HL-60 (cell line): ENCODE results near the gene DNAH10.

ENCODE experiments used
- GABPA ChIP-seq: IDR thresholded peaks from 2 replicates; pipeline ENCODE4 v1.6.1; 2012; ENCODE audit warnings: low read depth
- POLR2AphosphoS5 ChIP-seq: IDR thresholded peaks from 2 replicates; pipeline ENCODE4 v1.6.1; 2012; ENCODE audit warnings: low read depth
- SPI1 ChIP-seq: IDR thresholded peaks from 2 replicates; pipeline ENCODE4 v1.6.1; 2012; ENCODE audit warnings: low read depth, mild to moderate bottlenecking, borderline replicate concordance
- TF ChIP-seq, protein P1 (sequence below): IDR thresholded peaks from 2 replicates; pipeline ENCODE4 v1.6.1; 2012; ENCODE audit warnings: low read depth; ENCODE audit not compliant: insufficient replicate concordance
- TF ChIP-seq, protein P2 (sequence below): IDR thresholded peaks from one replicate; pipeline ENCODE4 v1.5.1; 2011; ENCODE audit warnings: low read length, control low read depth, inconsistent platforms; ENCODE audit not compliant: insufficient read depth

DNA sequence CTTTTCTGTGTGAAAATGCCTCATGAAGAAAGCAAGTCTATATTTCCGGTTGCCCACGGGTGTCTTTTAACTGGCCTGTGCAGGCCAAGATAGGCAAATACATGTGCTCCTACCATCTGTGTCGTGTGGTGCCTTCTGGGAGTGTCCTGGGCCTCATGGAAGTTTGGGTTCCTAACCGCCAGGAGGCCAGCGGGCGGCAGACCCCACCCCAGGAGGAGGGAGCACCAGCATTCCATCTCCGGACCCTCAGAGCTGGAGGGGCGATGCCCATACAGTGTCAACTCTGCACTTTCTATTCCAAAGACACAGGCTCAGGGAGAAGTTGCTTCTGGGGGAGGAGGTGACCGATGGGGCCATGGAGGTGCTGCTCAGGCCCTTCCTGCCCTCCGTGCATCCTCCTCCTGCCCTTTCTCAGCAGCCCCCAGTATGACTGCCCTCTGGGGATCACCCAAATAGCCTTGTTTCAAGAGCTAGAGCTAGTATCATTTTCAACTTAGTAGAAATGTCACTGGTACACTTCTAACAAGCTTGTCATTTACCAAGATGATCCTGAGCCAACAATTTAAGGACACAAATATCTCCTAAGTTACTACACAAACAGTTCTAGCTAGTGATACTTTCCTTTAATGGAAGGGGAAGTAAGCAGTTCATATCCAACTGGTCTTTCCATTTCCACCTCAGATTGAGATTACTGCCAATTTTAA lies 192.7 kb downstream of the DNAH10 start:
- TF ChIP-seq POLR2AphosphoS5: no peak
- no peak for TF ChIP-seq GABPA
- TF ChIP-seq, protein P1, sequence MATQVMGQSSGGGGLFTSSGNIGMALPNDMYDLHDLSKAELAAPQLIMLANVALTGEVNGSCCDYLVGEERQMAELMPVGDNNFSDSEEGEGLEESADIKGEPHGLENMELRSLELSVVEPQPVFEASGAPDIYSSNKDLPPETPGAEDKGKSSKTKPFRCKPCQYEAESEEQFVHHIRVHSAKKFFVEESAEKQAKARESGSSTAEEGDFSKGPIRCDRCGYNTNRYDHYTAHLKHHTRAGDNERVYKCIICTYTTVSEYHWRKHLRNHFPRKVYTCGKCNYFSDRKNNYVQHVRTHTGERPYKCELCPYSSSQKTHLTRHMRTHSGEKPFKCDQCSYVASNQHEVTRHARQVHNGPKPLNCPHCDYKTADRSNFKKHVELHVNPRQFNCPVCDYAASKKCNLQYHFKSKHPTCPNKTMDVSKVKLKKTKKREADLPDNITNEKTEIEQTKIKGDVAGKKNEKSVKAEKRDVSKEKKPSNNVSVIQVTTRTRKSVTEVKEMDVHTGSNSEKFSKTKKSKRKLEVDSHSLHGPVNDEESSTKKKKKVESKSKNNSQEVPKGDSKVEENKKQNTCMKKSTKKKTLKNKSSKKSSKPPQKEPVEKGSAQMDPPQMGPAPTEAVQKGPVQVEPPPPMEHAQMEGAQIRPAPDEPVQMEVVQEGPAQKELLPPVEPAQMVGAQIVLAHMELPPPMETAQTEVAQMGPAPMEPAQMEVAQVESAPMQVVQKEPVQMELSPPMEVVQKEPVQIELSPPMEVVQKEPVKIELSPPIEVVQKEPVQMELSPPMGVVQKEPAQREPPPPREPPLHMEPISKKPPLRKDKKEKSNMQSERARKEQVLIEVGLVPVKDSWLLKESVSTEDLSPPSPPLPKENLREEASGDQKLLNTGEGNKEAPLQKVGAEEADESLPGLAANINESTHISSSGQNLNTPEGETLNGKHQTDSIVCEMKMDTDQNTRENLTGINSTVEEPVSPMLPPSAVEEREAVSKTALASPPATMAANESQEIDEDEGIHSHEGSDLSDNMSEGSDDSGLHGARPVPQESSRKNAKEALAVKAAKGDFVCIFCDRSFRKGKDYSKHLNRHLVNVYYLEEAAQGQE: no peak
- TF ChIP-seq, protein P2, sequence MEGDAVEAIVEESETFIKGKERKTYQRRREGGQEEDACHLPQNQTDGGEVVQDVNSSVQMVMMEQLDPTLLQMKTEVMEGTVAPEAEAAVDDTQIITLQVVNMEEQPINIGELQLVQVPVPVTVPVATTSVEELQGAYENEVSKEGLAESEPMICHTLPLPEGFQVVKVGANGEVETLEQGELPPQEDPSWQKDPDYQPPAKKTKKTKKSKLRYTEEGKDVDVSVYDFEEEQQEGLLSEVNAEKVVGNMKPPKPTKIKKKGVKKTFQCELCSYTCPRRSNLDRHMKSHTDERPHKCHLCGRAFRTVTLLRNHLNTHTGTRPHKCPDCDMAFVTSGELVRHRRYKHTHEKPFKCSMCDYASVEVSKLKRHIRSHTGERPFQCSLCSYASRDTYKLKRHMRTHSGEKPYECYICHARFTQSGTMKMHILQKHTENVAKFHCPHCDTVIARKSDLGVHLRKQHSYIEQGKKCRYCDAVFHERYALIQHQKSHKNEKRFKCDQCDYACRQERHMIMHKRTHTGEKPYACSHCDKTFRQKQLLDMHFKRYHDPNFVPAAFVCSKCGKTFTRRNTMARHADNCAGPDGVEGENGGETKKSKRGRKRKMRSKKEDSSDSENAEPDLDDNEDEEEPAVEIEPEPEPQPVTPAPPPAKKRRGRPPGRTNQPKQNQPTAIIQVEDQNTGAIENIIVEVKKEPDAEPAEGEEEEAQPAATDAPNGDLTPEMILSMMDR: no peak
- no peak for TF ChIP-seq SPI1
